Breast epithelium (tissue), 4 donors: ENCODE measurements around the gene MRPL33. TPM values are rescaled to one million over a fixed set of nuclear protein-coding genes. Genes with fewer than 3 reads are reported as not detected.

Experiments used
- DNase-seq, 2 donors: peaks; one replicate each; pipeline ENCODE4 v3.0.0-alpha.2; 2019; ENCODE audit warnings: low spot score in 2 of 2
- H3K27ac ChIP-seq, 2 donors: fragments of 200-600 bp; sonication (generic) in 1 of 2; one replicate each; pipeline ENCODE4 v1.5.1; 2016 to 2019; ENCODE audit warnings: mild to moderate bottlenecking in 1 of 2
- H3K27me3 ChIP-seq, 2 donors: fragments of 200-600 bp; sonication (generic) in 1 of 2; one replicate each; pipeline versions ENCODE4 v1.5.1 to v1.6.0; 2017 to 2019; ENCODE audit warnings: control low read depth in 1 of 2, mild to moderate bottlenecking in 1 of 2
- H3K36me3 ChIP-seq: fragments of 200-600 bp; one replicate; pipeline ENCODE4 v1.5.1; 2019
- H3K4me1 ChIP-seq, 2 donors: fragments of 200-600 bp; sonication (generic); one replicate each; pipeline ENCODE4 v1.5.1; 2016 to 2019; ENCODE audit warnings: control low read depth in 1 of 2
- H3K4me3 ChIP-seq, 3 donors: fragments of 200-600 bp; sonication (generic); 1 replicate in 2 of 3; 2 replicates in 1 of 3; pipeline ENCODE4 v1.5.1; 2016 to 2019; ENCODE audit warnings: mild to moderate bottlenecking in 3 of 3, moderate library complexity in 2 of 3
- H3K9me3 ChIP-seq, 2 donors: fragments of 200-600 bp; sonication (generic) in 1 of 2; one replicate each; pipeline ENCODE4 v1.5.1; 2016 to 2019; ENCODE audit warnings: control low read depth in 1 of 2
- POLR2A ChIP-seq: fragments of 450-650 bp; IDR thresholded peaks from one replicate; pipeline ENCODE4 v1.6.1; 2016; ENCODE audit warnings: antibody characterized with exemption, mild to moderate bottlenecking, moderate library complexity
- POLR2AphosphoS5 ChIP-seq, 3 donors: sonication (generic); formaldehyde crosslinking; IDR thresholded peaks; one replicate each; pipeline ENCODE4 v1.6.1; 2017; ENCODE audit warnings: antibody characterized with exemption in 3 of 3
- intact Hi-C: fragments of 100-400 bp; cut with DNase I; formaldehyde crosslinking; loops from one replicate; pipeline ENCODE4 v1.15.1; 2023; ENCODE audit warnings: low total_unique reads
- total RNA-seq, 3 donors: library from RNA; depleted of rRNA; stranded (reverse); fragments of >200 nt; gene quantifications; one replicate each; pipeline ENCODE4 v1.1.0, GENCODE V29; 2016
- TF ChIP-seq, protein P1 (sequence below), 3 donors: fragments of 450-650 bp; IDR thresholded peaks; one replicate each; pipeline ENCODE4 v1.5.1; 2016 to 2017; ENCODE audit warnings: antibody characterized with exemption in 3 of 3, mild to moderate bottlenecking in 3 of 3, moderate library complexity in 3 of 3

Gene MRPL33
- total RNA-seq = 10 to 100 TPM; 88.2 to 93.3 (median 89.7) TPM

DNA sequence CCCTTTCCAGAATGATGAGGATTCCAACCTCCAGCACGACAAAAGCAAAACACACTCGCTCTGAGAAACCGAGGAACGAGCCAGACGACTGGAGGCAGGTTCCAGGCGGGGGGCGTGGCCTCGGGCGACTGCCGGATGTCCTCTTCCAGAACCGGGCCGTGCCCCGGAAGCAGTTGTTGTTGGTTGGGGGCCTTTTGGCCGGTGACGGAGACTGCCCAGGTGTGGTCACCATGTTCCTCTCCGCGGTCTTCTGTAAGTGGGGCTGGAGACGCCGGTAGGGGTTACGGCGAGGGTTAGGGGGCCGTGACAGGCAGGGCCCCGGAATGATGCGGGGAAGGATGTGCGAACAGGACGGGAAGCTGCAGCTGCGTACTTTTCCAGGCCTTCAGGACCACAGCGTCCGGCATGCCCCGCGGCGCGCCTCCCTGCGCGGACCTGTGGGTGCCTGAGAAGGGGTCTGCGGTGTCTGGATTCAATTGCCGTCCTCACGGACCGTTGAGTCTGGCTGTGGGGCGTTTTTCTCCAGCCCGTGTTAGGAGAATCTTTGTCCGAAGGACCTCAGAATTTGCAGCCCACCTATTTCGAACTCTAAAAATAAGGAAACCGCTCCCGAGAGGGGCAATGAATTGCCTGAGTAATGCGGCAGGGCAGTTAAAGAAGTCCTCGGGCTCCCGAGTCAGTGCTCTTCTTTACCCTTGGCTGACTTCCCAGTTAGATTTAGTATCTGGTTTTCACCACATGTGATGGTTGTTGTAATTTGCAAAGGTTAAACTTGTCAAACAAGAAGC lies at the start of gene MRPL33:
TSS of gene MRPL33 (plus strand) at position 172 of the 788 bp plus-strand sequence. CDS start at position 231, 59 bp downstream.
- intact Hi-C loops = no loop called here
- no peaks in the 10 kb centered on the region for H3K36me3 ChIP-seq
- H3K27me3 ChIP-seq = no peaks in the 10 kb centered on the region
- TF ChIP-seq POLR2AphosphoS5 (IDR thresholded peaks at IDR 0.05) (peak; percentile 96), POLR2A (peak; percentile 59)
- TF ChIP-seq, protein P1, sequence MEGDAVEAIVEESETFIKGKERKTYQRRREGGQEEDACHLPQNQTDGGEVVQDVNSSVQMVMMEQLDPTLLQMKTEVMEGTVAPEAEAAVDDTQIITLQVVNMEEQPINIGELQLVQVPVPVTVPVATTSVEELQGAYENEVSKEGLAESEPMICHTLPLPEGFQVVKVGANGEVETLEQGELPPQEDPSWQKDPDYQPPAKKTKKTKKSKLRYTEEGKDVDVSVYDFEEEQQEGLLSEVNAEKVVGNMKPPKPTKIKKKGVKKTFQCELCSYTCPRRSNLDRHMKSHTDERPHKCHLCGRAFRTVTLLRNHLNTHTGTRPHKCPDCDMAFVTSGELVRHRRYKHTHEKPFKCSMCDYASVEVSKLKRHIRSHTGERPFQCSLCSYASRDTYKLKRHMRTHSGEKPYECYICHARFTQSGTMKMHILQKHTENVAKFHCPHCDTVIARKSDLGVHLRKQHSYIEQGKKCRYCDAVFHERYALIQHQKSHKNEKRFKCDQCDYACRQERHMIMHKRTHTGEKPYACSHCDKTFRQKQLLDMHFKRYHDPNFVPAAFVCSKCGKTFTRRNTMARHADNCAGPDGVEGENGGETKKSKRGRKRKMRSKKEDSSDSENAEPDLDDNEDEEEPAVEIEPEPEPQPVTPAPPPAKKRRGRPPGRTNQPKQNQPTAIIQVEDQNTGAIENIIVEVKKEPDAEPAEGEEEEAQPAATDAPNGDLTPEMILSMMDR (IDR thresholded peaks at IDR 0.05) = no peak
- peak; percentile 93 to 95 for DNase-seq
- H3K4me3 ChIP-seq = peak within 1 kb of the TSS; percentile 86 to 90 (median 88)
- H3K9me3 ChIP-seq = no peaks in the 10 kb centered on the region
- peaks cover 5 to 7% of the 10 kb centered on the region in 2 donors for H3K4me1 ChIP-seq
- H3K27ac ChIP-seq = peak within 1 kb of the TSS; percentile 92 to 94

DNA sequence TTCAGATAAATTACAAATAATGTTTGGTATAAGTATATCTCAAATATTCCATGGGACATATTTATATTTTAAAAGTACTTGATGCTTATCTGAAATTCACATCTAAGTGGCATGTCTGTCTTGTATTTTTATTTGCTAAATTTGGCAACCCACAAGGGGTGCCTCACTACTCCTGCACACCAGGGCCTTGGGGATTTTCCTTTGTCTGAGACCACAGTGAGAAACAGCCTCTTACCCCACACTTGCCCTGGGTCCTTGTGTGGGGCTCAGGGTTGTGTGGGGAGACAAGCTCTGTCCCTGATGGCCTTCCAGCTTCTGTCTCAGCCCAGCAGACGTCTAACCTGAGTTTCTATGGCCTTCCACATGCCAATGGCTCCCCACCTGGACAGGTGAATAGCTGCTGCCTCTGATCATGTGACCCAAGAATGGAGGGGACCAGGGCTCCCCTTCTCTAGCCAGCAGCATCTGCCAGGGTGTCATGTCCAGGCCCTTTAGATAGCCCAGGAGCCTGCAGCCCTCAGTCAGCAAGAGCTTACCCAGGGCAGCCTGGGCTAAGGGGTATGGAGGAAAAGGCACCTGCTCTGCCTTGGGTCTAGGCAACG lies 49.5 kb upstream of the MRPL33 start:
- no peaks in the 10 kb centered on the region for H3K4me1 ChIP-seq
- H3K27ac ChIP-seq = no peak overlapping the region
- no peak for DNase-seq

GRCh38 chr2:27723372-27724144 lies 48.0 kb upstream of the MRPL33 start:
- no peaks in the 10 kb centered on the region for H3K27me3 ChIP-seq
- H3K4me1 ChIP-seq = no peaks in the 10 kb centered on the region
- TF ChIP-seq POLR2AphosphoS5 (IDR thresholded peaks at IDR 0.05) = peak in 1 of 3 donors; percentile 19
- TF ChIP-seq, protein P1 (IDR thresholded peaks at IDR 0.05) = peak; percentile 83 to 88 (median 84)
- no peak for TF ChIP-seq POLR2A
- H3K36me3 ChIP-seq = no peaks in the 10 kb centered on the region
- intact Hi-C loops = no loop called here
- DNase-seq = peak; percentile 68 to 72
- H3K27ac ChIP-seq = peak overlapping the region; percentile 59 to 60
- H3K4me3 ChIP-seq = no peak overlapping the region
- H3K9me3 ChIP-seq = no peaks in the 10 kb centered on the region

More for the DNA sequence above, 49.5 kb upstream of the MRPL33 start:
- TF ChIP-seq, protein P1 (IDR thresholded peaks at IDR 0.05) = no peak
- no peak for TF ChIP-seq POLR2A
- no peak for TF ChIP-seq POLR2AphosphoS5 (IDR thresholded peaks at IDR 0.05)
- Histone ChIP-seq H3K36me3 (no peaks in the 10 kb centered on the region), H3K27me3 (no peaks in the 10 kb centered on the region), H3K9me3 (no peaks in the 10 kb centered on the region), H3K4me3 (no peak overlapping the region)
- intact Hi-C loops = no loop called here

- TF ChIP-seq POLR2A (no peak), POLR2AphosphoS5 (IDR thresholded peaks at IDR 0.05) (no peak)
- TF ChIP-seq, protein P1 (IDR thresholded peaks at IDR 0.05) = no peak
- no peak for DNase-seq
These were observed 47.3 kb upstream of the MRPL33 start for GRCh38 chr2:27724191-27724590.

More at GRCh38 chr2:27724191-27724590, 47.3 kb upstream of the MRPL33 start:
- Histone ChIP-seq H3K36me3 (no peaks in the 10 kb centered on the region), H3K9me3 (no peaks in the 10 kb centered on the region), H3K27ac (peak overlapping the region; percentile 59 to 60), H3K4me1 (no peaks in the 10 kb centered on the region), H3K4me3 (no peak overlapping the region), H3K27me3 (no peaks in the 10 kb centered on the region)
- intact Hi-C loops = no loop called here
